HEK293T (cell line): ENCODE measurements around the gene ATP5PD.

ENCODE experiments used
- CTCF ChIA-PET: fragments of 350-600 bp; formaldehyde crosslinking; extraction: SDS; loops from one replicate; lab custom pipeline; 2021; ENCODE audit warnings: antibody characterized with exemption, inconsistent platforms; lab: Yijun Ruan, JAX
- POLR2A ChIA-PET: fragments of 350-600 bp; formaldehyde crosslinking; extraction: SDS; loops from one replicate; lab custom pipeline; 2020; ENCODE audit warnings: antibody characterized with exemption, inconsistent platforms; lab: Yijun Ruan, JAX
- DNase-seq: peaks from one replicate; pipeline ENCODE4 v3.0.0; 2012; ENCODE audit warnings: mixed read lengths; ENCODE audit errors: extremely low spot score
- ARNT ChIP-seq: fragments of 450-650 bp; IDR thresholded peaks from 2 replicates; pipeline ENCODE4 v1.6.1; 2017; ENCODE audit warnings: mild to moderate bottlenecking
- BHLHE40 ChIP-seq: fragments of 450-650 bp; IDR thresholded peaks from 2 replicates; pipeline ENCODE4 v1.6.1; 2016; ENCODE audit warnings: mild to moderate bottlenecking, moderate library complexity, borderline replicate concordance
- CTBP1 ChIP-seq: fragments of 450-650 bp; IDR thresholded peaks from 2 replicates; pipeline ENCODE4 v1.6.1; 2016; ENCODE audit warnings: borderline replicate concordance
- ELF4 ChIP-seq: fragments of 450-650 bp; IDR thresholded peaks from 2 replicates; pipeline ENCODE4 v1.6.1; 2017; ENCODE audit warnings: antibody characterized with exemption
- FOXA1 ChIP-seq: fragments of 450-650 bp; IDR thresholded peaks from 2 replicates; pipeline ENCODE4 v1.6.1; 2016; ENCODE audit warnings: mild to moderate bottlenecking
- FOXK2 ChIP-seq: fragments of 450-650 bp; IDR thresholded peaks from 2 replicates; pipeline ENCODE4 v1.6.1; 2016; ENCODE audit warnings: mild to moderate bottlenecking
- FOXM1 ChIP-seq: fragments of 450-650 bp; IDR thresholded peaks from 2 replicates; pipeline ENCODE4 v1.6.1; 2017; ENCODE audit warnings: mild to moderate bottlenecking, borderline replicate concordance
- HDGF ChIP-seq: fragments of 450-650 bp; IDR thresholded peaks from 2 replicates; pipeline ENCODE4 v1.6.1; 2017; ENCODE audit warnings: antibody characterized with exemption, borderline replicate concordance
- L3MBTL2 ChIP-seq: fragments of 450-650 bp; conservative IDR thresholded peaks from 2 replicates; pipeline ENCODE4 v1.6.1; 2016; ENCODE audit warnings: mild to moderate bottlenecking
- LEF1 ChIP-seq: fragments of 450-650 bp; IDR thresholded peaks from 2 replicates; pipeline ENCODE4 v1.6.1; 2017; ENCODE audit warnings: mild to moderate bottlenecking, borderline replicate concordance
- NFRKB ChIP-seq: fragments of 450-650 bp; IDR thresholded peaks from 2 replicates; pipeline ENCODE4 v1.6.1; 2016; ENCODE audit warnings: mild to moderate bottlenecking, moderate library complexity
- SP1 ChIP-seq: fragments of 450-650 bp; IDR thresholded peaks from 2 replicates; pipeline ENCODE4 v1.6.1; 2017
- SUZ12 ChIP-seq: fragments of 450-650 bp; IDR thresholded peaks from 2 replicates; pipeline ENCODE4 v1.6.1; 2016; ENCODE audit warnings: mild to moderate bottlenecking
- TARDBP ChIP-seq: fragments of 450-650 bp; IDR thresholded peaks from 2 replicates; pipeline ENCODE4 v1.6.1; 2016
- ZNF384 ChIP-seq: fragments of 450-650 bp; IDR thresholded peaks from 2 replicates; pipeline ENCODE4 v1.6.1; 2016
- TF ChIP-seq, protein P1 (sequence below): fragments of 450-650 bp; IDR thresholded peaks from 2 replicates; pipeline ENCODE4 v1.6.1; 2016

ATP5PD gene

DNA sequence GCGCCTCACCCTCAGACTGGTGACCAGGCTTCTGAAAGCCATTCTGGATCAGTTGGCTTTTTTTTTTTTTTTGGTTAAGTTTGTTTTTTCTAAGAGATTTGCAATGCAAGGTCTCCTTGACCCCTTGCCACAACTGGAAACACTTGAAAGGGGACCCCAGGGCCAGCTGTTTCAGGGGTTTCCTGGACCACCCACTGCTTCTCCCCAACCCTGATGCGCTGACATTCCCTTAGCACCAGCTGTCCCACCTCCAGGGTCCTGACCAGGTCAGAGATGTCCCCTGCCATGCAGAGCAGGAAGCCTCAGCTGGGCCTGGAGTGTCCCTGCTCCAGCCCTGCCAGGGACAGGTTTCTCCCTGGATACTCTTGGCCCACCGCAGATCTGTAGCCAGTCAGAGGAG, 42.4 kb downstream of the ATP5PD start:
- ChIA-PET CTCF (interaction anchor here (1.2 kb wide), 1 partner anchor 44 kb away, joined by 3 read pairs; no protein-coding TSS in a partner anchor), POLR2A (interaction anchor here (0.6 to 1.9 kb wide), 2 partner anchors 9 to 16 kb away, joined by 3 to 17 read pairs; partner anchors contain the start of gene CDR2L)
- TF ChIP-seq FOXM1 = no peak
- TF ChIP-seq FOXA1 = no peak
- TF ChIP-seq TARDBP = no peak
- no peak for TF ChIP-seq ZNF384
- TF ChIP-seq ELF4 = no peak
- no peak for TF ChIP-seq FOXK2
- TF ChIP-seq HDGF = no peak
- no peak for TF ChIP-seq BHLHE40
- TF ChIP-seq SP1 = no peak
- DNase-seq = no peak

DNA sequence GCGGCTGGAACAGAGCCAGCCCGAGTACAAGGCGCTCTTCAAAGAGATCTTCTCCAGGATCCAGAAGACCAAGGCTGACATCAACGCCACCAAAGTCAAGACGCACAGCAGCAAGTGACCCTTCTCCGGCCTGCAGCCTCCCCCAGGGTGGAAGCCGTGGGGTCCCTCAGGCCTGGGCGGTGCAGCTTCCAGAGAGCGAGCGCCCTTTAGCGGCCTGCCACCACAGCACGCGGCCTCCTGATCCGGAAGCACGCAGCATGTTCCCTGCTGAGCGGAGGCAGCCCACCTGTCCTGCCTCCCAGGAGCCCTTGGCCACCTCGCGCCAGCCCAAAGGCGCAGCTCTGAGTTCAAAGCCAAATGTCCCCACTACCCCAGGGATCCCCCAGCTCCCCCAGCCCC, 42.8 kb downstream of the ATP5PD start:
- POLR2A ChIA-PET = interaction anchor here (3.3 kb wide), 1 partner anchor 8 kb away, joined by 23 read pairs; the partner anchor contains the start of gene MRPL58
- no peak for DNase-seq

DNA sequence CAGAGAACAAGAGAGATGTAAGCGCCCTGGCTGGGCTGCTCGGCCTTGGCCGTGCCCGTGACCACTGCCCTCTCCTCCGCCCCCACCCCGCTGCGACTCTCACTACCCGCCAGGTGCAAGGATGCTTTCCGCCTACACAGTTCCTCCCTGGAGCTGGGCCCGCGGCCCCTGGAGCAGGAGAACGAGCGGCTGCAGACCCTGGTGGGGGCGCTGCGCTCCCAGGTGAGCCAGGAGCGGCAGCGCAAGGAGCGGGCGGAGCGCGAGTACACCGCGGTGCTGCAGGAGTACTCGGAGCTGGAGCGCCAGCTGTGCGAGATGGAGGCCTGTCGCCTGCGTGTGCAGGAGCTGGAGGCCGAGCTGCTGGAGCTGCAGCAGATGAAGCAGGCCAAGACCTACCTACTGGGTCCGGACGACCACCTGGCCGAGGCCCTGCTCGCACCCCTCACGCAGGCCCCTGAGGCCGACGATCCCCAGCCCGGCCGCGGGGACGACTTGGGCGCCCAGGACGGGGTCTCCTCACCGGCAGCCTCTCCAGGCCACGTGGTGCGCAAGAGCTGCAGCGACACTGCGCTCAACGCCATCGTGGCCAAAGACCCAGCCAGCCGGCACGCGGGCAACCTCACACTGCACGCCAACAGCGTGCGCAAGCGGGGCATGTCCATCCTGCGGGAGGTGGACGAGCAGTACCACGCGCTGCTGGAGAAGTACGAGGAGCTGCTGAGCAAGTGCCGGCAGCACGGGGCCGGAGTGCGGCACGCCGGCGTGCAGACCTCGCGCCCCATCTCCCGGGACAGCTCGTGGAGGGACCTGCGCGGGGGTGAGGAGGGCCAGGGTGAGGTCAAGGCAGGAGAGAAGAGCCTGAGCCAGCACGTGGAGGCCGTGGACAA, 43.5 kb downstream of the ATP5PD start:
- DNase-seq = no peak
- TF ChIP-seq BHLHE40 = no peak
- TF ChIP-seq ZNF384 = no peak
- TF ChIP-seq, protein P1, sequence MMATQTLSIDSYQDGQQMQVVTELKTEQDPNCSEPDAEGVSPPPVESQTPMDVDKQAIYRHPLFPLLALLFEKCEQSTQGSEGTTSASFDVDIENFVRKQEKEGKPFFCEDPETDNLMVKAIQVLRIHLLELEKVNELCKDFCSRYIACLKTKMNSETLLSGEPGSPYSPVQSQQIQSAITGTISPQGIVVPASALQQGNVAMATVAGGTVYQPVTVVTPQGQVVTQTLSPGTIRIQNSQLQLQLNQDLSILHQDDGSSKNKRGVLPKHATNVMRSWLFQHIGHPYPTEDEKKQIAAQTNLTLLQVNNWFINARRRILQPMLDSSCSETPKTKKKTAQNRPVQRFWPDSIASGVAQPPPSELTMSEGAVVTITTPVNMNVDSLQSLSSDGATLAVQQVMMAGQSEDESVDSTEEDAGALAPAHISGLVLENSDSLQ = no peak
- TF ChIP-seq FOXM1 = no peak
- no peak for TF ChIP-seq CTBP1
- TF ChIP-seq LEF1 = no peak
- no peak for TF ChIP-seq ARNT
- TF ChIP-seq NFRKB = no peak
- no peak for TF ChIP-seq HDGF
- no peak for TF ChIP-seq ELF4
- no peak for TF ChIP-seq FOXK2
- no peak for TF ChIP-seq FOXA1
- TF ChIP-seq TARDBP = no peak
- no peak for TF ChIP-seq SP1
- no peak for TF ChIP-seq L3MBTL2
- TF ChIP-seq SUZ12 = no peak
- ChIA-PET POLR2A (interaction anchor here (0.6 to 3.3 kb wide), 2 partner anchors 9 to 32 kb away, joined by 3 to 23 read pairs; partner anchors contain the start of gene MRPL58), CTCF (interaction anchor here (0.6 to 1.4 kb wide), 2 partner anchors 12 to 40 kb away, joined by 3 to 4 read pairs; no protein-coding TSS in a partner anchor)

More for the DNA sequence above, 42.8 kb downstream of the ATP5PD start:
- no peak for TF ChIP-seq FOXK2
- TF ChIP-seq CTBP1 = no peak
- TF ChIP-seq NFRKB = no peak
- TF ChIP-seq, protein P1 = no peak
- no peak for TF ChIP-seq LEF1
- no peak for TF ChIP-seq TARDBP
- no peak for TF ChIP-seq ELF4
- TF ChIP-seq HDGF = no peak
- TF ChIP-seq L3MBTL2 = no peak
- no peak for TF ChIP-seq SP1
- no peak for TF ChIP-seq FOXM1
- no peak for TF ChIP-seq ZNF384
- no peak for TF ChIP-seq FOXA1
- TF ChIP-seq SUZ12 = no peak
- TF ChIP-seq BHLHE40 = no peak
- no peak for TF ChIP-seq ARNT
- CTCF ChIA-PET = interaction anchor here (0.6 to 1.4 kb wide), 3 partner anchors 13 to 43 kb away, joined by 3 to 4 read pairs (median 3); no protein-coding TSS in a partner anchor

DNA sequence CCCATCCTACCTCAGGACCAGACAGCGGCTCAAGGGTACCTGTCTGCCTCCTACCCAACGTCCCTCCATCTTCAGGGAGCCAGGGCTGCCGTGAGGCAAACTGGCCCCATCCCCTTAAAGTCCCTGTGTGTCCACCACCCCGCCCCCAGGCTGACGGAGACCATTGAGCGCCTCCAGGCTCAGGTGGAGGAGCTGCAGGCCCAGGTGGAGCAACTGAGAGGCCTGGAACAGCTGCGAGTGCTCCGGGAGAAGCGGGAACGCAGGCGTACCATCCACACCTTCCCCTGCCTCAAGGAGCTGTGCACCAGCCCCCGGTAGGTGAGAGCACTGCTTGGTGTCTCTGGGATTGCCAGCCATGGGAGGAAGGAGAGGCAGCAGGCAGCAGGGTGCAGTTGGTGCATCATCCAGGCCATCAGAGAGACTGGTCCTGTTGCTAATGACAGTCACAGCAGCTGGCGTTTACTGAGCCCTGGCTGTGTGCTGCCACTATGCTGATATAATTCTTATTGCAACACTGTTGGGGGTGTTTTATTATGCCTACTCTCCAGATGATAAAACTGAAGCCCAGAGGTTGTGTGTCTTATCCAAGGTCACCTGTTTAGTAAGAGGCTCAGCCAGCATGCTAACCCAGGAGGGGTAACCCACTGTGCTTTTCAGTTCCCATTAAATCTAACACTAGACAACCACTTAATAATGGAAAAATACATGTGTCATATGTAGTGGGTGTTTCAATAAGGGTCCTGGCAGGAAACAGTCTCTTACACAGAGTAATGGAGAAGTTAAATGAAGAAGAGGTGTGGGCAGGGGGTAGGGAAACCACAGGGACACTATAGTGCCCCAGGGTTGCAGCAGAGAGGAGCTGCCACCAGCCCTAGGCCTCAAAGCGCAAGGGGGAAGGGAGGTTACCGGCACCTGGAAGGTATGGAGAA, 44.6 kb downstream of the ATP5PD start:
- ChIA-PET CTCF (interaction anchor here (1.2 kb wide), 1 partner anchor 41 kb away, joined by 4 read pairs; no protein-coding TSS in a partner anchor), POLR2A (interaction anchor here (0.6 to 3.3 kb wide), 2 partner anchors 10 to 33 kb away, joined by 3 to 23 read pairs; partner anchors contain the start of gene MRPL58)
- TF ChIP-seq FOXA1 (no peak), SP1 (no peak), FOXM1 (no peak)
- no peak for DNase-seq

DNA sequence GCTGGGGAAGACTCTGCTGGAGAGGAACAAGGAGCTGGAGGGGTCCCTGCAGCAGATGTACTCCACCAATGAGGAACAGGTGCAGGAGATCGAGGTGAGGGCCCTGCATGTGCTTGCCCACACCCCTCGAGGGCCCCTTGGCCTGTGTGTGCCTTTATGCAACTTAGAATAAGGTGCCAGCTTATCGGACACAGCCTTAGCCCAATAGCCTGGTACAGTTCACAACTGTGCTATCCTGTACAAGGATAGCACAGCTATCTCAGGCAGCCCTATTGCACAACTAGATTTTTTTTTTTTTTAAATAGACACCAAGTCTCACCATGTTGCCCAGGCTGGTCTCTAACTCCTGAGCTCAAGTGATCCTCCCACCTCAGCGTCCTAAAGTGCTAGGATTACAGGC, 47.2 kb downstream of the ATP5PD start:
- ChIA-PET CTCF (interaction anchor here (0.6 kb wide), 1 partner anchor 11 kb away, joined by 3 read pairs; no protein-coding TSS in a partner anchor), POLR2A (interaction anchor here (0.6 to 2.6 kb wide), 4 partner anchors 8 to 17 kb away, joined by 3 to 19 read pairs (median 6); partner anchors contain the start of genes CDR2L and MRPL58)
- TF ChIP-seq ZNF384 (no peak), TARDBP (no peak), HDGF (no peak)
- no peak for DNase-seq
